ENCODE results near the gene MCOLN2.

GRCh38 chr1:84947536-84948410, 49.1 kb downstream of the MCOLN2 start:
- no peak for TF ChIP-seq CTCF (IDR thresholded peaks at IDR 0.05)
- no peak for TF ChIP-seq POLR2AphosphoS5 (IDR thresholded peaks at IDR 0.05)
- no peak for TF ChIP-seq POLR2A (IDR thresholded peaks at IDR 0.05)

All from prostate gland (tissue), 2 donors.